Peyer's patch (tissue), 4 donors: ENCODE data around the gene NDUFAB1.

Experiments
- CTCF ChIP-seq, 6 experiments: fragments of 450-650 bp in 4 of 6; fragments of 200-600 bp in 2 of 6; sonication (generic) in 1 of 6; IDR thresholded peaks; one replicate each; pipeline ENCODE4 v1.5.1; 2017 to 2019; ENCODE audit warnings: antibody characterized with exemption in 6 of 6, mild to moderate bottlenecking in 3 of 6, moderate library complexity in 1 of 6
- POLR2A ChIP-seq, 2 donors: fragments of 450-650 bp; IDR thresholded peaks; one replicate each; pipeline ENCODE4 v1.5.1; 2017; ENCODE audit warnings: antibody characterized with exemption in 2 of 2, mild to moderate bottlenecking in 2 of 2, moderate library complexity in 2 of 2

GRCh38 chr16:23556881-23557778, 39.0 kb downstream of the NDUFAB1 start, which contains the start of the genes EARS2 and UBFD1:
- TF ChIP-seq CTCF (IDR thresholded peaks at IDR 0.05) (peak; percentile 94 to 99 (median 98)), POLR2A (IDR thresholded peaks at IDR 0.05) (peak in 1 of 2 donors; percentile 8)
